K562 (cell line): ENCODE measurements around the gene GNS. TPM values are rescaled to one million over a fixed set of nuclear protein-coding genes. Genes with fewer than 3 reads are reported as not detected.

Experiments
- HDGF ChIP-seq: fragments of 450-650 bp; IDR thresholded peaks from 2 replicates; pipeline ENCODE4 v1.6.1; 2016
- PHB ChIP-seq: fragments of 250-450 bp; sonication (Bioruptor Pico); IDR thresholded peaks from 2 replicates; pipeline ENCODE4 v1.5.0; 2021
- SAFB2 ChIP-seq: fragments of 200-400 bp; formaldehyde crosslinking; IDR thresholded peaks from 2 replicates; pipeline ENCODE4 v1.6.1; 2018; ENCODE audit warnings: borderline replicate concordance, low read length, low read depth, moderate library complexity; ENCODE audit not compliant: severe bottlenecking
- ZFP36 ChIP-seq: fragments of 150-350 bp; IDR thresholded peaks from 2 replicates; pipeline ENCODE4 v1.6.1; 2018; ENCODE audit warnings: low read length, low read depth; ENCODE audit not compliant: partially characterized antibody
- ZNF384 ChIP-seq: IDR thresholded peaks from 2 replicates; pipeline ENCODE4 v1.6.1; 2012; ENCODE audit warnings: low read depth, low read length, improper control_type of control experiment
- polyA plus RNA-seq, 8 experiments: library from polyadenylated mRNA; depleted of rRNA in 4 of 8; stranded (reverse) in 5 of 8; unstranded in 3 of 8; fragments of >200 nt; fragmentation: Nextera tagmentation in 2 of 8; fragmentation: Illumina TruSeq in 1 of 8; extraction: Ambion mirVana in 2 of 8; extraction: Trizol in 1 of 8; gene quantifications; 2 replicates each; pipeline versions ENCODE4 v1.2.1 to v1.2.3, GENCODE V29; 2011 to 2014; ENCODE audit warnings: inconsistent platforms in 1 of 8, missing spikeins in 1 of 8
- total RNA-seq, 7 experiments: library from RNA; depleted of rRNA in 6 of 7; stranded (reverse); fragments of >200 nt in 6 of 7; fragmentation: Illumina TruSeq in 2 of 7; extraction: Trizol in 2 of 7; gene quantifications; 2 replicates each; pipeline versions ENCODE4 v1.2.1 to v1.2.3, GENCODE V29; 2011 to 2021; ENCODE audit warnings: low replicate concordance in 1 of 7
- TF ChIP-seq, protein P1 (sequence below), 2 experiments: fragments of 450-650 bp in 1 of 2; sonication (generic) in 1 of 2; formaldehyde crosslinking in 1 of 2; IDR thresholded peaks; 2 replicates each; pipeline versions ENCODE4 v1.7.1 to v1.9.0; 2016 to 2022; ENCODE audit warnings: inconsistent platforms in 1 of 2, mild to moderate bottlenecking in 1 of 2, missing genetic modification reagents in 1 of 2

The GNS gene
- total and polyA plus RNA-seq, 9 of the 15 experiments (the other 6 are each of a cell fraction or from before 2014, with no cell fraction given), result 4.6 to 30.3 (median 18.9) TPM

DNA sequence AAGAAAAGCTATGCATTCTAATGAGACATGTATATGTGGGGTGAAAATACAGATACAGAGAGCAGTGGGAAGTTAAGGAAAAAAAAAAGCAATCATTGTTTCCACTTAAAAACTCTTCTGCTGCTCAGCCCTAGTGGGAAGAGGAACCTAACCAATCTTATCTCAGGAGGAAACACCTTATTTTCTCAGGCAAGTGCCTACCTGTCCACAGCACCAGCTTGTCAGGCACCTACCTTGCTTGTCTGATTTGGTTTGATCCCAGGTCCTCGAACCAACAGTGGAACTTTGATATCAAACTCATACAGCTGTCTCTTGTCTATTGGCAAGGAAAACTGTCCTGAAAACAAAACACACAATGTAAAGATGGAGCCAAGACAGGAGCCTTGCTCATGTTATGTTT, 22.4 kb downstream of the GNS start (continued):
- TF ChIP-seq, protein P1, sequence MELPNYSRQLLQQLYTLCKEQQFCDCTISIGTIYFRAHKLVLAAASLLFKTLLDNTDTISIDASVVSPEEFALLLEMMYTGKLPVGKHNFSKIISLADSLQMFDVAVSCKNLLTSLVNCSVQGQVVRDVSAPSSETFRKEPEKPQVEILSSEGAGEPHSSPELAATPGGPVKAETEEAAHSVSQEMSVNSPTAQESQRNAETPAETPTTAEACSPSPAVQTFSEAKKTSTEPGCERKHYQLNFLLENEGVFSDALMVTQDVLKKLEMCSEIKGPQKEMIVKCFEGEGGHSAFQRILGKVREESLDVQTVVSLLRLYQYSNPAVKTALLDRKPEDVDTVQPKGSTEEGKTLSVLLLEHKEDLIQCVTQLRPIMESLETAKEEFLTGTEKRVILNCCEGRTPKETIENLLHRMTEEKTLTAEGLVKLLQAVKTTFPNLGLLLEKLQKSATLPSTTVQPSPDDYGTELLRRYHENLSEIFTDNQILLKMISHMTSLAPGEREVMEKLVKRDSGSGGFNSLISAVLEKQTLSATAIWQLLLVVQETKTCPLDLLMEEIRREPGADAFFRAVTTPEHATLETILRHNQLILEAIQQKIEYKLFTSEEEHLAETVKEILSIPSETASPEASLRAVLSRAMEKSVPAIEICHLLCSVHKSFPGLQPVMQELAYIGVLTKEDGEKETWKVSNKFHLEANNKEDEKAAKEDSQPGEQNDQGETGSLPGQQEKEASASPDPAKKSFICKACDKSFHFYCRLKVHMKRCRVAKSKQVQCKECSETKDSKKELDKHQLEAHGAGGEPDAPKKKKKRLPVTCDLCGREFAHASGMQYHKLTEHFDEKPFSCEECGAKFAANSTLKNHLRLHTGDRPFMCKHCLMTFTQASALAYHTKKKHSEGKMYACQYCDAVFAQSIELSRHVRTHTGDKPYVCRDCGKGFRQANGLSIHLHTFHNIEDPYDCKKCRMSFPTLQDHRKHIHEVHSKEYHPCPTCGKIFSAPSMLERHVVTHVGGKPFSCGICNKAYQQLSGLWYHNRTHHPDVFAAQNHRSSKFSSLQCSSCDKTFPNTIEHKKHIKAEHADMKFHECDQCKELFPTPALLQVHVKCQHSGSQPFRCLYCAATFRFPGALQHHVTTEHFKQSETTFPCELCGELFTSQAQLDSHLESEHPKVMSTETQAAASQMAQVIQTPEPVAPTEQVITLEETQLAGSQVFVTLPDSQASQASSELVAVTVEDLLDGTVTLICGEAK (IDR thresholded peaks at IDR 0.05), result no peak
- TF ChIP-seq, protein P1 (CRISPR knock-in tag; IDR thresholded peaks at IDR 0.05), result no peak
- TF ChIP-seq ZFP36 (no peak), SAFB2 (no peak), PHB (no peak), HDGF (no peak), ZNF384 (no peak)
